DOHH2 (cell line): ENCODE results near the gene CCDC170.

Experiments used
- EZH2phosphoT487 ChIP-seq: fragments of 200-600 bp; sonication (generic); IDR thresholded peaks from 2 replicates; pipeline ENCODE4 v1.6.1; 2017; ENCODE audit warnings: borderline replicate concordance, mild to moderate bottlenecking, antibody characterized with exemption, low read length, moderate library complexity, mixed read lengths
- TF ChIP-seq, protein P1 (sequence below): fragments of 200-600 bp; sonication (generic); IDR thresholded peaks from one replicate; pipeline ENCODE4 v1.5.1; 2014; ENCODE audit warnings: antibody characterized with exemption, mild to moderate bottlenecking, low read depth, low read length; ENCODE audit not compliant: poor library complexity, severe bottlenecking

DNA sequence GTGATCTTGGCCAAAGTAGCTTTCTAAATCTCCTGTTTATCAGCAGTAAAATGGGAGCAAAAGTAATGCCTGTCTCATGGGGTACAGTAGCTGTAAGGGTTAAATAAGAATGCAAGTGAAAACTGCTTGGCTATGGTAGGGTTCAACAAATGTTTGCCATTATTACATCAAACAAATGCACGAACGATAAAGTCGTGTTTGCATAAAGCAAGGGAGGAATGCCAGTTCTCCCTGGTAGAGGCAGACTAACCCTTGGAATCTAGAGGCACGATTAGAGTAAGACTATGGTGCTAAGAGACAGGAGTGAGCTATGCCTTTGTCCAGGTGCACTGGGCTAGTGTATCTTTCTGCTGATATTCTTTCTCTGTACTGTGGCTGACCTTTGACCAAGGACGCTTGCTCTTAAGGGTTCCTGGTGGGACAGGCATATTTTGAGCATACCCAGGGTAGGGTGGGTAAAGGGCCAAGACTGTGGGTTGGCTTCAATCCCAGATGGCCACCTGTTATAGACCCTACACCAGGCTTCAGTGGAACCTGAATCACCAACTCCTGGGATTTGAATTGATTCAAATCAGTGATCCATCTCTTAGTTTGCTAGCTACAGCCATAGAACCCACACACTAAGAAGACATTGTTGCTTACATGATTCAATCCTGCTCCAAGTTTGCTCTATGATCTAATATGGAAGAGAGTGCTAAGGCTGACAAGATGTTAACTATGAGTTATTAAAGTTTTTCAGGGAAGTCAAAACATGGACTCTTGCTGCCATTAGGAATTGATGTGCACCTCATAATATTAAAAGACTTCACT lies 139.9 kb downstream of the CCDC170 start:
- TF ChIP-seq, protein P1, sequence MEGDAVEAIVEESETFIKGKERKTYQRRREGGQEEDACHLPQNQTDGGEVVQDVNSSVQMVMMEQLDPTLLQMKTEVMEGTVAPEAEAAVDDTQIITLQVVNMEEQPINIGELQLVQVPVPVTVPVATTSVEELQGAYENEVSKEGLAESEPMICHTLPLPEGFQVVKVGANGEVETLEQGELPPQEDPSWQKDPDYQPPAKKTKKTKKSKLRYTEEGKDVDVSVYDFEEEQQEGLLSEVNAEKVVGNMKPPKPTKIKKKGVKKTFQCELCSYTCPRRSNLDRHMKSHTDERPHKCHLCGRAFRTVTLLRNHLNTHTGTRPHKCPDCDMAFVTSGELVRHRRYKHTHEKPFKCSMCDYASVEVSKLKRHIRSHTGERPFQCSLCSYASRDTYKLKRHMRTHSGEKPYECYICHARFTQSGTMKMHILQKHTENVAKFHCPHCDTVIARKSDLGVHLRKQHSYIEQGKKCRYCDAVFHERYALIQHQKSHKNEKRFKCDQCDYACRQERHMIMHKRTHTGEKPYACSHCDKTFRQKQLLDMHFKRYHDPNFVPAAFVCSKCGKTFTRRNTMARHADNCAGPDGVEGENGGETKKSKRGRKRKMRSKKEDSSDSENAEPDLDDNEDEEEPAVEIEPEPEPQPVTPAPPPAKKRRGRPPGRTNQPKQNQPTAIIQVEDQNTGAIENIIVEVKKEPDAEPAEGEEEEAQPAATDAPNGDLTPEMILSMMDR, result no peak
- no peak for TF ChIP-seq EZH2phosphoT487
